OCI-LY3 (cell line): ENCODE results near the gene NOC2L.

Experiments
- H2AFZ ChIP-seq: fragments of 200-600, 300-600 bp; shearing (Covaris generic); 2 replicates; pipeline ENCODE4 v1.6.0; 2014; ENCODE audit warnings: antibody characterized with exemption, low read depth, low read length
- H3K27ac ChIP-seq: fragments of 200-600, 300-600 bp; sonication (generic); 2 replicates; pipeline ENCODE4 v1.5.1; 2014; ENCODE audit warnings: mild to moderate bottlenecking, low read length, moderate library complexity, mixed read lengths
- H3K27me3 ChIP-seq: fragments of 200-600, 300-600 bp; sonication (generic); 2 replicates; pipeline ENCODE4 v1.6.1; 2014; ENCODE audit warnings: low read depth, low read length, mixed read lengths
- H3K36me3 ChIP-seq: fragments of 200-600, 300-600 bp; sonication (generic); replicated peaks from 2 replicates; pipeline ENCODE3; 2014; ENCODE audit warnings: low read depth, low read length, mixed read lengths
- H3K4me1 ChIP-seq: fragments of 300-600, 200-600 bp; sonication (generic); 2 replicates; pipeline ENCODE4 v1.6.1; 2014; ENCODE audit warnings: low read length, mixed read lengths
- H3K4me2 ChIP-seq: fragments of 200-600, 300-600 bp; sonication (generic); 2 replicates; pipeline ENCODE4 v1.6.1; 2014; ENCODE audit warnings: low read length, mixed read lengths
- H3K4me3 ChIP-seq: fragments of 300-600, 200-600 bp; sonication (generic); 2 replicates; pipeline ENCODE4 v1.5.1; 2014; ENCODE audit warnings: antibody characterized with exemption, mild to moderate bottlenecking, low read length, moderate library complexity
- H3K79me2 ChIP-seq: fragments of 300-600, 200-600 bp; shearing (Covaris generic); 2 replicates; pipeline ENCODE4 v1.6.1; 2014; ENCODE audit warnings: mild to moderate bottlenecking, low read length, mixed read lengths
- H3K9ac ChIP-seq: fragments of 300-600, 200-600 bp; shearing (Covaris generic); 2 replicates; pipeline ENCODE4 v1.6.0; 2014; ENCODE audit warnings: mild to moderate bottlenecking, low read length, moderate library complexity
- H3K9me3 ChIP-seq: fragments of 200-600, 300-600 bp; shearing (Covaris generic); 2 replicates; pipeline ENCODE4 v1.6.1; 2014; ENCODE audit warnings: low read length, mixed read lengths; ENCODE audit not compliant: insufficient read depth
- H4K20me1 ChIP-seq: fragments of 200-600, 300-600 bp; sonication (generic); 2 replicates; pipeline ENCODE4 v1.6.1; 2016; ENCODE audit warnings: low read length, mixed read lengths; ENCODE audit not compliant: insufficient read depth
- CTCF ChIP-seq: fragments of 200-600, 300-600 bp; sonication (generic); IDR thresholded peaks from 2 replicates; pipeline ENCODE4 v1.5.1; 2014; ENCODE audit warnings: antibody characterized with exemption, low read length, low read depth
- EZH2phosphoT487 ChIP-seq: fragments of 200-600 bp; shearing (Covaris generic); IDR thresholded peaks from 2 replicates; pipeline ENCODE4 v1.6.1; 2018; ENCODE audit warnings: antibody characterized with exemption, mixed run types, low read depth

Gene NOC2L

DNA sequence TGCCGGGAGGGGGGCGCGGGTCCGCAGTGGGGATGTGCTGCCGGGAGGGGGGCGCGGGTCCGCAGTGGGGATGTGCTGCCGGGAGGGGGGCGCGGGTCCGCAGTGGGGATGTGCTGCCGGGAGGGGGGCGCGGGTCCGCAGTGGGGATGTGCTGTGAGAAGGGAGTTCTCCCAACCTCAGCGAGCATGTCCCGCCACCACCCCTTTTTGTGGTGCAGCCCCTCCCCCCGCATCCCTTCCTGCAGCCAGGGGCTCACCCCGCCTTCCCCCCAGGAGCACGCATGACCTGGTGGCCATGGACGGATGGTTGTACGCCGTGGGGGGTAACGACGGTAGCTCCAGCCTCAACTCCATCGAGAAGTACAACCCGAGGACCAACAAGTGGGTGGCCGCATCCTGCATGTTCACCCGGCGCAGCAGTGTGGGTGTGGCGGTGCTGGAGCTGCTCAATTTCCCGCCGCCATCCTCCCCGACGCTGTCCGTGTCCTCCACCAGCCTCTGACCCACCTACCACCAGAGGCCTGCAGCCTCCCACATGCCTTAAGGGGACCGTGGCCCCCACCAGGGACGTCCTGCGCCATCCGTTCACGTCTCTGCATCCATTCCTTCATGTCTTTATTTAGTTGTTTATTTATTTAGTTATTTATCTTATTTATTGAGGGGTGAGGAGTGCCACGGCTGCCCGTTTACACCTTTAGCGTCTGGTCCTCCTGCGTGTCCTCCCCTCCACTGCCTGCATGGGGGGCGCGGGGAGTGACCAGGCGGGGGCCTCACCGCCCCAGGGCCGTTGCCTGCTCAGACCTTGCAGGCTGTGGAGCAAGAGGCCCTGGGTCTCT, 5.9 kb upstream of the NOC2L start:
- H3K9me3 ChIP-seq = no peaks in the 10 kb centered on the region
- peaks cover 9% of the 10 kb centered on the region; the same call in 1 of the 2 replicates for H3K4me1 ChIP-seq
- H3K27ac ChIP-seq = no peak overlapping the region
- no peak overlapping the region for H3K4me2 ChIP-seq
- no peak overlapping the region for H3K4me3 ChIP-seq
- no peak overlapping the region for H2AFZ ChIP-seq
- no peaks in the 10 kb centered on the region; the same call in 1 of the 2 replicates for H3K79me2 ChIP-seq
- H4K20me1 ChIP-seq = no peaks in the 10 kb centered on the region
- H3K36me3 ChIP-seq = no peaks in the 10 kb centered on the region
- H3K9ac ChIP-seq = no peak overlapping the region
- H3K27me3 ChIP-seq = no peaks in the 10 kb centered on the region
- no peak for TF ChIP-seq EZH2phosphoT487
- no peak for TF ChIP-seq CTCF

GRCh38 chr1:963746-964525, 4.9 kb upstream of the NOC2L start:
- H4K20me1 ChIP-seq = no peaks in the 10 kb centered on the region
- H3K4me3 ChIP-seq = no peak overlapping the region
- H3K27me3 ChIP-seq = no peaks in the 10 kb centered on the region

DNA sequence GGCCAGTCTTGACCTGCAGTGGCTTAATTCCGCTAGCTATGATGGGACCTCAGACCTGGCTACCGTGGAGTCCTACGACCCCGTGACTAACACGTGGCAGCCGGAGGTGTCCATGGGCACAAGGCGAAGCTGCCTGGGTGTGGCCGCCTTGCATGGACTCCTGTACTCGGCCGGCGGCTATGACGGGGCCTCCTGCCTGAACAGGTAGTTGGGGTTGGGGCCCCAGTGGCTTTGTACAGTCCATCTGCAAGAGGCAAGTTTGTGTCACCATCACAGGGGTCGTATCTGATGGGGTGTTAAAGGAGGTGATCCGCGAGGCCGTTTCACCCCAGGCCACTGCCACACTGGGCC, 4.2 kb upstream of the NOC2L start:
- TF ChIP-seq EZH2phosphoT487 = no peak
- TF ChIP-seq CTCF = no peak
- Histone ChIP-seq H3K4me3 (no peak overlapping the region), H4K20me1 (no peaks in the 10 kb centered on the region), H3K27ac (no peak overlapping the region), H3K4me1 (peaks cover 12% of the 10 kb centered on the region; the same call in 1 of the 2 replicates), H2AFZ (no peak overlapping the region), H3K9ac (no peak overlapping the region), H3K36me3 (no peaks in the 10 kb centered on the region), H3K9me3 (no peaks in the 10 kb centered on the region), H3K27me3 (no peaks in the 10 kb centered on the region), H3K79me2 (peaks cover 8% of the 10 kb centered on the region), H3K4me2 (no peak overlapping the region)

More at GRCh38 chr1:963746-964525, 4.9 kb upstream of the NOC2L start:
- peaks cover 12% of the 10 kb centered on the region; the same call in 1 of the 2 replicates for H3K4me1 ChIP-seq
- no peak for TF ChIP-seq CTCF
- no peak for TF ChIP-seq EZH2phosphoT487
- H2AFZ ChIP-seq = no peak overlapping the region
- H3K4me2 ChIP-seq = no peak overlapping the region
- no peaks in the 10 kb centered on the region for H3K9me3 ChIP-seq
- no peaks in the 10 kb centered on the region for H3K36me3 ChIP-seq
- H3K27ac ChIP-seq = no peak overlapping the region
- no peak overlapping the region for H3K9ac ChIP-seq
- peaks cover 2% of the 10 kb centered on the region for H3K79me2 ChIP-seq
